HL-60 (cell line): ENCODE data around the gene KIAA0319L.

Experiments used
- DNase-seq, 2 experiments: peaks; one replicate each; pipeline ENCODE4 v3.0.0-alpha.2; 2010 to 2020; ENCODE audit warnings: low read depth in 1 of 2, low spot score in 1 of 2
- H3K27ac ChIP-seq: fragments of 250-450 bp; sonication (Bioruptor Pico); replicated peaks from 2 replicates; pipeline ENCODE4 v1.5.1; 2020; ENCODE audit warnings: mild to moderate bottlenecking, moderate library complexity
- H3K27me3 ChIP-seq: fragments of 250-450 bp; sonication (Bioruptor Pico); 2 replicates; pipeline ENCODE4 v1.5.1; 2021; ENCODE audit warnings: mild to moderate bottlenecking, moderate library complexity; ENCODE audit not compliant: insufficient read depth, poor library complexity, severe bottlenecking
- H3K4me3 ChIP-seq: replicated peaks from 2 replicates; pipeline ENCODE4 v1.5.1; 2011; ENCODE audit warnings: mild to moderate bottlenecking, control low read depth, low read length; ENCODE audit not compliant: insufficient read depth
- CTCF ChIP-seq: IDR thresholded peaks from one replicate; pipeline ENCODE4 v1.5.1; 2011; ENCODE audit warnings: low read length, control low read depth, inconsistent platforms; ENCODE audit not compliant: insufficient read depth
- GABPA ChIP-seq: IDR thresholded peaks from 2 replicates; pipeline ENCODE4 v1.6.1; 2012; ENCODE audit warnings: low read depth
- POLR2AphosphoS5 ChIP-seq: IDR thresholded peaks from 2 replicates; pipeline ENCODE4 v1.6.1; 2012; ENCODE audit warnings: low read depth
- SPI1 ChIP-seq: IDR thresholded peaks from 2 replicates; pipeline ENCODE4 v1.6.1; 2012; ENCODE audit warnings: low read depth, mild to moderate bottlenecking, borderline replicate concordance
- TF ChIP-seq, protein P1 (sequence below): IDR thresholded peaks from 2 replicates; pipeline ENCODE4 v1.6.1; 2012; ENCODE audit warnings: low read depth; ENCODE audit not compliant: insufficient replicate concordance

KIAA0319L gene

GRCh38 chr1:35561972-35562680 lies 4.9 kb upstream of the KIAA0319L start:
- no peak for DNase-seq
- TF ChIP-seq, protein P1, sequence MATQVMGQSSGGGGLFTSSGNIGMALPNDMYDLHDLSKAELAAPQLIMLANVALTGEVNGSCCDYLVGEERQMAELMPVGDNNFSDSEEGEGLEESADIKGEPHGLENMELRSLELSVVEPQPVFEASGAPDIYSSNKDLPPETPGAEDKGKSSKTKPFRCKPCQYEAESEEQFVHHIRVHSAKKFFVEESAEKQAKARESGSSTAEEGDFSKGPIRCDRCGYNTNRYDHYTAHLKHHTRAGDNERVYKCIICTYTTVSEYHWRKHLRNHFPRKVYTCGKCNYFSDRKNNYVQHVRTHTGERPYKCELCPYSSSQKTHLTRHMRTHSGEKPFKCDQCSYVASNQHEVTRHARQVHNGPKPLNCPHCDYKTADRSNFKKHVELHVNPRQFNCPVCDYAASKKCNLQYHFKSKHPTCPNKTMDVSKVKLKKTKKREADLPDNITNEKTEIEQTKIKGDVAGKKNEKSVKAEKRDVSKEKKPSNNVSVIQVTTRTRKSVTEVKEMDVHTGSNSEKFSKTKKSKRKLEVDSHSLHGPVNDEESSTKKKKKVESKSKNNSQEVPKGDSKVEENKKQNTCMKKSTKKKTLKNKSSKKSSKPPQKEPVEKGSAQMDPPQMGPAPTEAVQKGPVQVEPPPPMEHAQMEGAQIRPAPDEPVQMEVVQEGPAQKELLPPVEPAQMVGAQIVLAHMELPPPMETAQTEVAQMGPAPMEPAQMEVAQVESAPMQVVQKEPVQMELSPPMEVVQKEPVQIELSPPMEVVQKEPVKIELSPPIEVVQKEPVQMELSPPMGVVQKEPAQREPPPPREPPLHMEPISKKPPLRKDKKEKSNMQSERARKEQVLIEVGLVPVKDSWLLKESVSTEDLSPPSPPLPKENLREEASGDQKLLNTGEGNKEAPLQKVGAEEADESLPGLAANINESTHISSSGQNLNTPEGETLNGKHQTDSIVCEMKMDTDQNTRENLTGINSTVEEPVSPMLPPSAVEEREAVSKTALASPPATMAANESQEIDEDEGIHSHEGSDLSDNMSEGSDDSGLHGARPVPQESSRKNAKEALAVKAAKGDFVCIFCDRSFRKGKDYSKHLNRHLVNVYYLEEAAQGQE = no peak
- TF ChIP-seq GABPA (no peak), SPI1 (no peak), CTCF (no peak), POLR2AphosphoS5 (no peak)
- Histone ChIP-seq H3K27ac (no peak overlapping the region), H3K4me3 (no peak overlapping the region), H3K27me3 (no peaks in the 10 kb centered on the region)

GRCh38 chr1:35561297-35561971 lies 4.2 kb upstream of the KIAA0319L start:
- TF ChIP-seq POLR2AphosphoS5 = no peak
- TF ChIP-seq SPI1 = no peak
- no peak for TF ChIP-seq CTCF
- TF ChIP-seq, protein P1 = no peak
- TF ChIP-seq GABPA = no peak
- Histone ChIP-seq H3K27me3 (no peaks in the 10 kb centered on the region), H3K27ac (no peak overlapping the region), H3K4me3 (no peak overlapping the region)
- no peak for DNase-seq

GRCh38 chr1:35560256-35561225 lies 3.3 kb upstream of the KIAA0319L start:
- TF ChIP-seq SPI1 = no peak
- TF ChIP-seq CTCF = no peak
- TF ChIP-seq GABPA = no peak
- TF ChIP-seq, protein P1 = no peak
- no peak for TF ChIP-seq POLR2AphosphoS5
- no peak overlapping the region for H3K27ac ChIP-seq

More at GRCh38 chr1:35560256-35561225, 3.3 kb upstream of the KIAA0319L start:
- no peaks in the 10 kb centered on the region for H3K27me3 ChIP-seq
- DNase-seq = no peak
- no peak overlapping the region for H3K4me3 ChIP-seq
